Measurements from ENCODE around the gene PITPNC1.

DNA sequence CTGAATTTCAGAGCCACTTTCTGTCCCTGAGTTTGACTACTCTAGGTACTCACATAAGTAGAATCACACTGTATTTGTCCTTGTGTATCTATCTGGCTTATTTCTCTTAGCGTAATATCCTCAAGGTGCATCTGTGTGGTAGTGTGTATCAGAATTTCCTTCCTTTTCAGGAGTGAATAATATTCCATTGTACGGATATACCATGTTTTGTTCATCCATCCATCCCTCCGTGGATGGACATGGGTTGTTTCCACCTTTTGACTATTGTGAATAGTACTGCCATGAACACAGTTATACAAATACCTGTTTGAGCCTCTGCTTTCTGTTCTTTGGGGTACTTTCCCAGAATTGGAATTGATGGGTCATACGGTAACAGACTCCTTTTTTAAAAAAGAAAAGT, 111.7 kb downstream of the PITPNC1 start:
- no peak for TF ChIP-seq ZNF605 (CRISPR knock-in tag; IDR thresholded peaks at IDR 0.05)
- no peak for TF ChIP-seq FOXA3 (CRISPR knock-in tag; IDR thresholded peaks at IDR 0.05)
- TF ChIP-seq, protein P1, sequence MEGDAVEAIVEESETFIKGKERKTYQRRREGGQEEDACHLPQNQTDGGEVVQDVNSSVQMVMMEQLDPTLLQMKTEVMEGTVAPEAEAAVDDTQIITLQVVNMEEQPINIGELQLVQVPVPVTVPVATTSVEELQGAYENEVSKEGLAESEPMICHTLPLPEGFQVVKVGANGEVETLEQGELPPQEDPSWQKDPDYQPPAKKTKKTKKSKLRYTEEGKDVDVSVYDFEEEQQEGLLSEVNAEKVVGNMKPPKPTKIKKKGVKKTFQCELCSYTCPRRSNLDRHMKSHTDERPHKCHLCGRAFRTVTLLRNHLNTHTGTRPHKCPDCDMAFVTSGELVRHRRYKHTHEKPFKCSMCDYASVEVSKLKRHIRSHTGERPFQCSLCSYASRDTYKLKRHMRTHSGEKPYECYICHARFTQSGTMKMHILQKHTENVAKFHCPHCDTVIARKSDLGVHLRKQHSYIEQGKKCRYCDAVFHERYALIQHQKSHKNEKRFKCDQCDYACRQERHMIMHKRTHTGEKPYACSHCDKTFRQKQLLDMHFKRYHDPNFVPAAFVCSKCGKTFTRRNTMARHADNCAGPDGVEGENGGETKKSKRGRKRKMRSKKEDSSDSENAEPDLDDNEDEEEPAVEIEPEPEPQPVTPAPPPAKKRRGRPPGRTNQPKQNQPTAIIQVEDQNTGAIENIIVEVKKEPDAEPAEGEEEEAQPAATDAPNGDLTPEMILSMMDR (CRISPR knock-in tag; IDR thresholded peaks at IDR 0.05), result no peak
- no peak for TF ChIP-seq GTF2F1 (IDR thresholded peaks at IDR 0.05; ENCODE audit: low read length)
- TF ChIP-seq, protein P2, sequence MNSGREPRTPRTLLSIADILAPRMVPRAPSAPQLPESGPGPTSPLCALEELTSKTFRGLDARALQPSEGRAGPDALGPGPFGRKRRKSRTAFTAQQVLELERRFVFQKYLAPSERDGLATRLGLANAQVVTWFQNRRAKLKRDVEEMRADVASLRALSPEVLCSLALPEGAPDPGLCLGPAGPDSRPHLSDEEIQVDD (CRISPR knock-in tag; IDR thresholded peaks at IDR 0.05; ENCODE audit: borderline replicate concordance), result no peak
- TF ChIP-seq JUND (CRISPR knock-in tag; IDR thresholded peaks at IDR 0.05), result no peak
- TF ChIP-seq KLF12 (CRISPR knock-in tag; IDR thresholded peaks at IDR 0.05; ENCODE audit: borderline replicate concordance), result no peak
- TF ChIP-seq FOXJ3 (CRISPR knock-in tag; IDR thresholded peaks at IDR 0.05; ENCODE audit: borderline replicate concordance), result no peak
- no peak for TF ChIP-seq HDAC2 (CRISPR knock-in tag; IDR thresholded peaks at IDR 0.05)
- no peak for TF ChIP-seq FOXK2 (IDR thresholded peaks at IDR 0.05)
- no peak for TF ChIP-seq MAFK (conservative IDR thresholded peaks at IDR 0.05 in 1 of 2, IDR thresholded peaks at IDR 0.05 in 1 of 2; ENCODE audit: low read length in 2 of 2)
- no peak for TF ChIP-seq PRPF4 (IDR thresholded peaks at IDR 0.05; ENCODE audit: low read depth, low read length, poor library complexity, severe bottlenecking)
- no peak for TF ChIP-seq ELF4 (CRISPR knock-in tag; IDR thresholded peaks at IDR 0.05; ENCODE audit: borderline replicate concordance)
